ENCODE measurements around the gene DENND1B.

DNA sequence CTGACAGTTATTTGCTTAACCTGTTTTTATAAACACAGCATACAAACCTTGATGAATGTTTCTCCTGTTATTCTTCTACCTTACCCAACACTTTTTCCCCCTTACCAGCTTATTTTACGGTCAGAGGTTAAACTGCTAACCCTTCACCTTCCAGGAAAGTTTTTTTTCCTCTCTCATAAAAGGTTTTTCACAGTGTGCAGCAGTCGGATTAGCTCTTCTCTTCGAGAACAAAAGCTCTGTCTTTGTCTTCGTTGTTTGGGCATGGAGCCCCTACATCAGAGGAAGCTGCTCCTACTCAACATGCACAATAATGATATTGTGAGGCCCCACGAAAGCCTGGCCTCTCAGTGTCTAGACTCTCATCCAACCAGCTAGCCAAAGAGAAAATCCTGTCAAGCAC lies 42.0 kb downstream of the DENND1B start:
- TF ChIP-seq, protein P1, sequence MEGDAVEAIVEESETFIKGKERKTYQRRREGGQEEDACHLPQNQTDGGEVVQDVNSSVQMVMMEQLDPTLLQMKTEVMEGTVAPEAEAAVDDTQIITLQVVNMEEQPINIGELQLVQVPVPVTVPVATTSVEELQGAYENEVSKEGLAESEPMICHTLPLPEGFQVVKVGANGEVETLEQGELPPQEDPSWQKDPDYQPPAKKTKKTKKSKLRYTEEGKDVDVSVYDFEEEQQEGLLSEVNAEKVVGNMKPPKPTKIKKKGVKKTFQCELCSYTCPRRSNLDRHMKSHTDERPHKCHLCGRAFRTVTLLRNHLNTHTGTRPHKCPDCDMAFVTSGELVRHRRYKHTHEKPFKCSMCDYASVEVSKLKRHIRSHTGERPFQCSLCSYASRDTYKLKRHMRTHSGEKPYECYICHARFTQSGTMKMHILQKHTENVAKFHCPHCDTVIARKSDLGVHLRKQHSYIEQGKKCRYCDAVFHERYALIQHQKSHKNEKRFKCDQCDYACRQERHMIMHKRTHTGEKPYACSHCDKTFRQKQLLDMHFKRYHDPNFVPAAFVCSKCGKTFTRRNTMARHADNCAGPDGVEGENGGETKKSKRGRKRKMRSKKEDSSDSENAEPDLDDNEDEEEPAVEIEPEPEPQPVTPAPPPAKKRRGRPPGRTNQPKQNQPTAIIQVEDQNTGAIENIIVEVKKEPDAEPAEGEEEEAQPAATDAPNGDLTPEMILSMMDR (CRISPR knock-in tag; IDR thresholded peaks at IDR 0.05) = no peak
- TF ChIP-seq EZH2 (conservative IDR thresholded peaks at IDR 0.05; ENCODE audit: low read depth, low read length) = no peak
- no peak for TF ChIP-seq SNRNP70 (IDR thresholded peaks at IDR 0.05; ENCODE audit: low read depth, low read length)
- no peak for TF ChIP-seq FOXP1 (IDR thresholded peaks at IDR 0.05)
- no peak for TF ChIP-seq FOXP1 (CRISPR knock-in tag; IDR thresholded peaks at IDR 0.05)
- TF ChIP-seq HOXA7 (CRISPR knock-in tag; IDR thresholded peaks at IDR 0.05) = no peak
- TF ChIP-seq, protein P2, sequence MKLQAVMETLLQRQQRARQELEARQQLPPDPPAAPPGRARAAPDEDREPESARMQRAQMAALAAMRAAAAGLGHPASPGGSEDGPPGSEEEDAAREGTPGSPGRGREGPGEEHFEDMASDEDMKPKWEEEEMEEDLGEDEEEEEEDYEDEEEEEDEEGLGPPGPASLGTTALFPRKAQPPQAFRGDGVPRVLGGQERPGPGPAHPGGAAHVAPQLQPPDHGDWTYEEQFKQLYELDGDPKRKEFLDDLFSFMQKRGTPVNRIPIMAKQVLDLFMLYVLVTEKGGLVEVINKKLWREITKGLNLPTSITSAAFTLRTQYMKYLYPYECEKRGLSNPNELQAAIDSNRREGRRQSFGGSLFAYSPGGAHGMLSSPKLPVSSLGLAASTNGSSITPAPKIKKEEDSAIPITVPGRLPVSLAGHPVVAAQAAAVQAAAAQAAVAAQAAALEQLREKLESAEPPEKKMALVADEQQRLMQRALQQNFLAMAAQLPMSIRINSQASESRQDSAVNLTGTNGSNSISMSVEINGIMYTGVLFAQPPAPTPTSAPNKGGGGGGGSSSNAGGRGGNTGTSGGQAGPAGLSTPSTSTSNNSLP (IDR thresholded peaks at IDR 0.05; ENCODE audit: low read depth, low read length) = no peak
